ENCODE measurements around the gene DNAJA3.
A peak's percentile ranks its signal among the peaks of the same experiment; 100 is the strongest.

The DNAJA3 gene

DNA sequence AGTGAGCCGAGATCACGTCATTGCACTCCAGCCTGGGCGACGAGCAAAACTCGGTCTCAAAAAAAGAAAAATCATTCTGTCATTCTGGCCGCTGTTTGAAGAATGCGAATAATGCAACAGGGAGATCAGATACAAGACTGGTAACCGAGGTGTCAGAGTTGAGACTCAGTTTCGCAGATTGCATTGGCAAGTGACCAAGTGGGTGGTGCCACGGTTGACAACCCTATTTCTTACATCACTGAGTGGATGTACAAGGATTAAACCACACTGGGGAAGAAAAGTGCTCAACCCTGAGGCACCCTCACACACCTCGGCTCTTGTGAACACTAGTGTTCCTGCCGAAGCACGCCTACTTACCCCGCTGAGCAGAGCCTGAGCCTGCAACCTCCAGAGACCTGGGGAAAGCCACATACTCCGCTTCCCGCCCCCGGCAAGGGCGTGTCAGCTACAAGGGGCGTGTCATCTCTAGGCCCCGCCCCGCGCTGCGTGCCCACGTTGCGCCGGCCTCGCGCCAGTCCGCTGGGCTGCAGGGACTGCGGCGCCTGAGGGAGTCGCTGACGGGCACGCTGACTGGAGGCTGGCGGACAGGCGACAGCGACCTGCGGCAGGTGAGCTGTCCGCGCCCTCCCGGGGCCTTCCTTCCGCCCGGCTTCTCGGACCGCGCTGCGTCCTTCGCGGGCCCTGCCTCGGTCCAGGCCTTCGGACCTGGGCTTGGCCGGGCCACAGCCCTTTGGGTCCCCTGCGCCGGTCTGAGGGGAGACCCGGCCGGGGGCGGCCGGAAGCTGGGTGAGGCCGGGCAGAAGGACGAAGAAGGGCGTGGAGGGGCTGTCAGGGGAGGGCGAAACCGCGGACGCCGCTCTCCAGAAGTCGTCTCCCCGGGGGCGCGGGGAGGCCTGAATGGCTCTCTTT lies 50.5 kb downstream of the DNAJA3 start, which contains the start of gene HMOX2:
TSS of gene HMOX2 (plus strand) at position 519 of the 909 bp plus-strand sequence. CDS start 29,127 bp downstream, outside the sequence.
- peak; percentile 98 for DNase-seq (ENCODE audit: low spot score)

DNA sequence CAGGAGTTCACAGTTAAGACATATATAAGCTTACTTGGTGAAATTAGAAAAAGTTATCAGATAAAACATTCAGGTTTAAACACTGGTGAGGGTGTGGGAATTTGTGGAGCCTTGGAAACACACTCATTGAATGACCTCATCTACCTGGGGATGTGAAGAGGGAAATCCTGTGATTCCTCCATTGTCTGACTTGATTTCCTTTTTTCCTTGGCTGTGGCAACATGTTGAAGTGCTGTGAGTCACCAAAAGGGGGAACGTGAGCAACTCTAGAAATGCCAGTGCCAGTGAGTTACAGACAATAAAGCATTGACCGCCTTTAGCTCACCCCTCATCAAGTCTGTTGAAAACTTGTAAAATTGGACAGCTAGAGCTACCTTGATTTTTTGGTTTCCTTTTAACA lies 52.3 kb downstream of the DNAJA3 start:
- no peak for DNase-seq (ENCODE audit: low spot score)

DNA sequence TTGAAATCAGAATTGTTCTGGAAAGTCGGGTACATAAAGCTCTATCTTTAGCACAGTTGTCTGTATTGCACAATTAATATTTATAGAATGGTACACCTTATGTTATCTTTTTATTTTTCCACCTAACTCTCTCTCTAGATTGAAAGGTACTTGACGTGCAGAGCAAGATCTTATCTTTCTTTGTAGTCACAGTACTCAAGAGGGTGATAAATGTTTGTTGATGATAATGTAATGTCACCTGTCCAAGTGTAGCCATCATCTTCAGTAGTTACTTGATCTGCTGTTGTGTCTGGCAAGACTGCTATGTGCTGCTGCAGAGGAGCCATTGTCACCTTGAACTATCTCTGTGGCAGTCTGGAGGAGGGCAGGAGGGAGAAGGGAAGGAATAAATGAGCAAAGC lies 55.9 kb downstream of the DNAJA3 start:
- no peak for DNase-seq (ENCODE audit: low spot score)

DNA sequence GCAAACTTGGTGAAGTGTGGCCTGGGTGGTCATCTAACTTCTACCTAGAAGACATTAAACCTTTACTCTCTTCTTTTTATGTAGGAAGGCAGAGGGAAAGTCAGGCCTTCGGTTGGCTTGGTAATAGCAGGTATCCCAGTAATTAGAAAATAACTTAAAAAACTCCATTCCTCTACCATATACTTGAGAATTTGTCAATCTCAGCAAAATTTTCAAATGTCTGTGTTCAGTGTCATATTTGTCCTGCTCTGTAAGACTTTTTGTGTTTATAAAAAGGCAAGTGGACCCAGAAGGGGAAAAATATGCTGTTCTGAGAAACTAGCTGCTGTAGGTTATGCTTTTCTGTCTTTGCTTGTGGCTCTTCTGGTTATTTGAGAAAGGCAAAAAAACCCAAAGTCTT lies 56.3 kb downstream of the DNAJA3 start:
- no peak for DNase-seq (ENCODE audit: low spot score)

DNA sequence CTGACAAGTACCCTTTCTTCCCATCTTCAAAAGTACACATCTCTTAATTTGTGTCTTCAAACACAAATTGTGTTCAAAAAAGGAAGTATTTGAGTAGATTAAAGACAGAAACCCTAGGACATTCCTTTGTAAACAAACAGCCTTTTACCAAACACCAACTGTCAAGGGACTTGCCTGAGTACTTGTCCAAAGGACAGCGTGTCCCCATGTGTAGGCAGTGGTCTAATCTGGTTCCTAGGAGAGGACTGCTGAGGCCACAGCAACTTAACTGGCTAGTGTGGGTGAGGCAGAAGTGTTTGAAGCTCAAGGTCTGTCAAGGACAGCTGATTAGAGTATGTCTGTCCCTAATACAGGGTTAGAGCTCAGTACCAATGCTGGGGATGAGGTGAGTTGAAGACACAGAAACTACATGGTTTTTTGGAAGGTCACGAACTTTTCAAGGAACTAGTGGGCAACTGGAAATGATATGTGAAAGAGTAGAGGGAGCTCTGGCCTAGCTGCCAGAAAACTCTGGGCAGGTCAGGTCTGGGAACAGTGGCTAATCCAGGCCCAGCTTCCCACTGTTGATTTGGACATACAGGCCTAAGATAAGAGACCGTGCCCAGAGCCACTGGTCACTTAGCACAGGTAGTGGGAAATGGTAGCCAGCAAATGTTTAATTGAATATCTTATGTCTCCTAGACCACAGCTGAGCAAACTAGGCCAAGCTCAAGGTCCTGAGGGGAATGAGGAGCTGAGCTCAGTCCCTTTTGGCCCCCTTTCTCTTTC lies 60.6 kb downstream of the DNAJA3 start:
- DNase-seq (ENCODE audit: low spot score) = no peak

DNA sequence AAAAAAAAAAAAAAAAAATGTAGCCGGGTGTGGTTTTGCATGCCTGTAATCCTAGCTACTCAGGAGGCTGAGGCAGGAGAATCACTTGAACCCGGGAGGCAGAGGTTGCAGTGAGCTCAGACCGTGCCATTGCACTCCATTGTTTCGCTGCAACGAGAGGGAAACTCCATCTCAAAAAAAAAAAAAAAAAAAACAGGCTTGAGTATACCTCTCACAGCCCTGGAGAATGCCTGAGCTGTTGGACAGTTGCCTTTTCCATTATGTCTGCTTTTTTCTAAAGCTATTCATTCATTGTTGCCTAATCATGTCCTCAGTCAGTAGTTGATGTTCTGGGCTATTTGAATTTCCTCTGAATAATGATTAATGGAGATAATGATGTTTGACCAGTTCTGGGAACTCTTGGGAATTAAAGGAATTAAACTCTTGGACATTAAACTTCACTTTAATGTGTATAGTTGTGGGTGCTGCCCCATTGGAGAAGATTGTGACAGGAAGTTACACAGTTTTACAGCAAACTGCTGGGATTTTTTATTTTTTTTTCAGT lies 62.4 kb downstream of the DNAJA3 start:
- DNase-seq (ENCODE audit: low spot score) = no peak

DNA sequence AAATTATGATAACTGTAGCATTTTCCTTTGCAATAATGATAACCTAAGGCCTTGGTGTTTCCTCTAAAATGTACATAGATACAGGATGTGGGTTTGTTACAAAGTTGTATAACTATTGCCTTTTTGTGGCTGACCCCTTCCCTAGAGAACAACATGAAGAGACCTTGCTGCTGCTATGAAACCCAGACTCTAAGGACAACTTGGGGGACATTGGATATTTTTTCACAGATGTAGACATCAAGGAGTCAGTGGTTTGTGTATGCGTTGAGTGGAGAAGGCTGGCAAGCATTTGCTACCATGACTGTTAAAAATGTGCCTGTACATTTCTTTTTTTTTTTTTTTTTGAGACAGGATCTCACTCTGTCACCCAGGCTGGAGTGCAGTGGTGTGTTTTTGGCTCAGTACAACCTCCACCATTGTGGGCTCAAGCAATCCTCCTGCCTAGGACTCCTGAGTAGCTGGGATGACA lies 62.9 kb downstream of the DNAJA3 start:
- DNase-seq (ENCODE audit: low spot score) = no peak

DNA sequence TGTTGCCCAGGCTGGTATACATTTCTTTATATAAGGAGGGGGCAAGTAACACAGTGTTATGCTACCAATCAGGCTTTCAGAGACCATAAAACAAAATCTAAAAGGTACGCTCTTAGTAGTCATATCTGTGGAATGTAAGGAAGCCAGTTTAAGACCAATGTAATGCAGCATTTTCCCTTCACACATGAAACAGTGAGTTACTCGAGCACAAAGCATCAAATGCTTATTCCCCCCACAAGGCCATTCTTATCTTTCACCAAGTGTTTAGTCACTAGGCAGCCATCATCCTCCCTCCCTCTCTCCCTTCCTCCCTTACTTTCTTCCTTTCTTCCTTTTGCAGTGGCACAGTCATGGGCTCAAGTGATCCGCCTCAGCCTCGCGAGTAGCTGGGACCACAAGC lies 63.4 kb downstream of the DNAJA3 start:
- DNase-seq (ENCODE audit: low spot score) = peak; percentile 65

DNA sequence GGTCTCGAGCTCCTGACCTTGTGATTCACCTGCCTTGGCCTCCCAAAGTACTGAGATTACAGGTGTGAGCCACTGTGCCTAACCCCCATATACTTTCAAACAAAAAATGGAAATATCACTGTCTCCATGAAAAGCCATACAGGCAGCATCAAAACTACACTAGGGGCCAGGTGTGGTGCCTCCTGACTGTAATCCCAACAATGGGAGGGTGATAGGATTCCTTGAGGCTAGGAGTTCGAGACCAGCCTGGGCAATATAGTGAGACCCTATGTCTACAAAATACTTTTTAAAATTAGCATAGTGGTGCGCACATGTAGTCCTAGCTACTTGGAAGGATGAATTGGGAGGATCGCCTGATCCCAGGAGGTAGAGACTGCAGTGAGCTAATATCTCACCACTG lies 66.2 kb downstream of the DNAJA3 start:
- DNase-seq (ENCODE audit: low spot score) = no peak

DNA sequence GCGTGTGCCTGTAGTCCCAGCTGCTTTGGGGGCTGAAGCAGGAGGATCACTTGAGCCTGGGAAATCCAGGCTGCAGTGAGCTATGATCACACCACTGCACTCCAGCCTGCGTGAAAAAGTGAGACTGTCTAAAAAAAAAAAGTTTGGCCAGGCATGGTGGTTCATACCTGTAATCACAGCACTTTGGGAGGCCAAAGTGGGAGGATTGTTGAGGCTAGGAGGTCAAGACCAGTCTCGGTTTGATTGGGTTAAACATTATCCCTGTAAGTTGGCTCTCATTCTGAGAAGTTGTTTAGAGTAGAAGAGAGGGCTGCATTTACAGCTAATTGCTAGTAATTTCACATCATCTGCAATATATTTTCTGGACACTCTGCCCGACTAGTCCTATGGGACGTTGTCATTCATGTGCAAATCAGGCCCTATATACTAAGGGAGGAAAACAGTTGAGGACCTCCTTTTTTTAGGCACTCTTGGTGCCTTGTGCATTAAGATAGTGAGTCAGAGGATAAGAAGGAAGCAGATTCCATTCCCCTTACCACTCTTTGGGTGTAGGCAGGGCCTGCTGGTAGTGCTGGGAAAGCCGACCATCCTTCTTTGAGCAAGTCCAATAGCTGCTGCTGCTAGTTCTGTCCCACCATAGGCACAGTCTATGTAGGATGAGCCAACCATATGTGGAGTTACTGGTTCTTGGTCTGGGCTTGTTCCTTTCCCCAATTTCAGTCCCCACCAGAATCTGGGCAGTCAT lies 69.2 kb downstream of the DNAJA3 start:
- DNase-seq (ENCODE audit: low spot score) = peak; percentile 56

DNA sequence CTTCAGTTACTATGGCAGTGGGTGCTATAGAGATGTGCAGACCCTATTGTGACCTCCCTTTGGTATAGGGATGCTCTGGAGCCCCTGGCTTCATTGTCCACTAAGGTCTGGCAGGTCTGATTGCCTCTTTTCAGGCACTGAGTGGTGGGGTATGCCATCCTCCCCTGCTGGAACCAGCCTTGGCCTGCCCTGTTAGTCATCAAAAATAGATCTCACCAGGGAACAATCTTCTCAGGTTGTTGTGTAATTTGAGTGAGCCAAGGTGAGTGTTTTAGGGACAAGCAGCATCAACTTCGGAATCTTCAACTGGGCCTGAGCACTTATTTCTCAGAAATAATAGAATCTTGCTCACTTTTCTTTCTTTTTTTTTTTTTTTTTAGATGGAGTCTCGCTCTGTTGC lies 70.1 kb downstream of the DNAJA3 start:
- DNase-seq (ENCODE audit: low spot score) = no peak

DNA sequence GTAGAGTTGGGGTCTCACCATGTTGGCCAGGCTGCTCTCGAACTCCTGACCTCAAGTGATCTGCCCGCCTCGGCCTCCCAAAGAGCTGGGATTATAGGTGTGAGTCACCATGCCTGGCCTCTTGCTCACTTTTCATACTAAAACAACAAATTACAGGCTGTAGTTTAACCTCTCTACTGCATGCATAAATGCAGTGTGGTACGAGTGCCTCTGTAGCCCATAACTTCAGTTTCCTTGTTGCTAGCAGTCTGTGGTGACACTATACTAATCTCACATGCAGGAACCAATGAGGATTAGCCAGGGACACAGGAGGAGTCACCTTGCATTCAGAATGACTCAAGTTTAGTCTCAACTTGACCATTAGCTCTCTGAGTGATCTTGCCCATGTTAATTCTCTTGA lies 70.6 kb downstream of the DNAJA3 start:
- DNase-seq (ENCODE audit: low spot score) = peak; percentile 45

DNA sequence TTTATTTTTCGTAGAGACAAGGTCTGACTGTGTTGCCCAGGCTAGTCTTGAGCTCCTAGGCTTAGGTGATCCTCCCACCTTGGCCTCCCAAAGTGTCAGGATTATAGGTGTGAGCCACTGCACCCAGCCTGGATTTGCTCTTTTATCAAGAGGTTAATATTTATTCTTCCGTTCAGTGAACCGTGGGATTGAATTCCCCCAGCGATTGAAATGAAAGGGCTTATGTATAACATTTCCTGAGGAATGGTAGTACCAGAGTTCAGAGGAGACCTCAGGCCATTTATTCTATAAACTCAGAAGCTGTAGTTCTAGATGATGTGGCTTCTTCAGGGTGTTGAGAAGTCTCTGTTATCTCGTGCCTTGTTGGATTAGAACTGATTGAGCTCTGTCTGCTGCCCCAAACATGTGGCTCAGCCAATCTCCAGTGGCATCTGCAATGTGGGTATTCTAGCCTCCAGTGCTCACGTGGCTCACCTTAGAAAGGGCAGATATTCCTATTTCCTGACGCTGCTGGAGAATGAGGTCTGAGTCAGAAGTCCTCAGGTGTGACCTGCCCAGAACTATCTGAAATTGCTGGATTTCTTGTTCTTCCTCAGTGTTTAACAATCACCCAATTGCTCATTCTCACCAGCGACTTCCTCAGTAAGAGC lies 73.0 kb downstream of the DNAJA3 start:
- DNase-seq (ENCODE audit: low spot score) = no peak

DNA sequence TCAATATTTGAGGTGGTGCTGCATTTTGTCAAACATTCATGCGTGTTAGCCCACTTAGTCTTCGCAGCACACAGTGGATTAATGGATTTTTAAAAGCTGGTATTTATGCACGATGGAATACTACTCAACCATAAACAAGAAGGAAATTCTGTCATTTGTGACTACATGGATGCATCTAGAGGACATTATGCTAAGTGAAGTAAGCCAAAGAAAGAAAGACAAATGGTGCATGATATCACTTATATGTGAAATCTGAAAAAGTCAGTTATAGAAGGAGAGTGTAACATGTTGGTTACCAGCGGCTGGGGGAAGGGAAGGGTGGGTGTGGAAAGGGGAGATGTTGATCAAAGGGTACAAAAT lies 73.5 kb downstream of the DNAJA3 start:
- no peak for DNase-seq (ENCODE audit: low spot score)

DNA sequence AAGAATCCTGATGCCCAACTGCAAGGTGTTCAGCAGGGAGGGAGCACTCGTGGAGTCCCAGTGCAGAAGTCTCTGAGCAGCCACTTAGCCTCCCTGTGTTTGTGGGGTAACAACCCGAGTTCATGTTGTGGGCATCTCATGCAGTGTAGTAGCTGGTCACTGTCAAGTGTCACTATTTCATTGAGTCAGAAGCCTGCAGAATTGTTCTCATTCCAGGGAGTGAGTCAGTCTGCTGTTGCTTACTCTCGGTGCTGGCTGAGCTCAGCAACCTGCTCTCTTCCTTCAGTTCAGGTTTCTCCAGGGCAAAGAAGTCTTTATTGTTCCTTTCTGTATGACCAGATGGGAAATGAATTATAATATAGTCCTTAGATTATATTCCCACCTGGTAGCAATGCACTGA lies 74.6 kb downstream of the DNAJA3 start:
- DNase-seq (ENCODE audit: low spot score) = peak; percentile 87

DNA sequence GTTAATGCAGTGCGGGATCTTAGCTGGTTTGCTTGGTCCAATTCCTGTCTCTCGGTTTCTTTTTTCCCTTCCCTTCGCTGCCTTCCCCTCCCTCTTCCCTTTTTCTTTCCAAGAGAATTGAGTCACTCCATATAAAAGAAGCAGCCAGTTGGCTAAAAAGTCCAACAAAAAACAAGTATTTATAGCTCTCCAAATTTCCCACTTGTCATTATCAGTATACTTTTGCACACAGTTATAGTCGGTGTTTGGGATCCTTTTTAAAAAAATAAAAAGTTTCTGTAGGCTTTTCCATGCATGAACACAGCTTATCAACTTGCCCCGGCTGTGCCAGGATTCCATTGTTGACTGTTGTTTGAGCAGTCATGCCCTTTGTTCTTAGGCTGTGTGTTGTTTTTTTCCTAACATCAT lies 75.4 kb downstream of the DNAJA3 start:
- DNase-seq (ENCODE audit: low spot score) = no peak

DNA sequence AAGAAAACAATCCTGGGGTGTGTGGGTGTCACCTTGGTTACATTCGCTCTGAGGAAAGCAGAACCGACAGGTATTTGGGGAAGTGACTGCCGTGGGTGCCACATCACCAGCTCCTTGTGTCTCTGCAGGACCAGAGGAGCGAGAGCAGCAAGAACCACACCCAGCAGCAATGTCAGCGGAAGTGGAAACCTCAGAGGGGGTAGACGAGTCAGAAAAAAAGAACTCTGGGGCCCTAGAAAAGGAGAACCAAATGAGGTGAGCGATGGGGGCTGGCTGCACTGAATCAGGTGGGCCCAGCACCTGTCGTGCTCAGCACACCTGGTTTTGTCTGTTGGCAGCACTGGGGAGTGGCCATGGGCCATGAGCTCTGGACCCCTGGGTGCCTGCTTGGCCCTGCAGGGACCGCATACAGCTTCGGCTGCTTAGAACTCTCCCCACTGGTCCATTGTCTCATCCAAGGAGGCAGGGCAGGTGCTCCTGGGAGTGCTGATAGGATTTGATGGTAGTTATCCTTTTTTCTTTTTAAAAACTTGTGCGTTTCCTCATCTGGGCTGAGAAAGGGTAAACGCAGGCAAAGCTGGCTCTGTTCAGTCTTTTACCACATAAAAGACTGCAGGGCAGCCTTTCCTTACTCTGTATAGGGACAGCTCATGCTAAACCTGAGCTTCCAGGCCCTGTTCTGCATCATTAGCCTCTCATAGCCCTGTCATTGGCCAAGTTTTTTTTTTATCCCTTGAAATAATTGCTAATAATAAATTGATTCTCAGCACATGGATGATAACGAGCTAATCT lies 79.9 kb downstream of the DNAJA3 start:
- no peak for DNase-seq (ENCODE audit: low spot score)
